OCI-LY1 (cell line): ENCODE measurements around the gene TIAL1.

Experiments used
- H2AFZ ChIP-seq: fragments of 200-600 bp; sonication (generic), shearing (Covaris generic); 2 replicates; pipeline ENCODE4 v1.6.0; 2014; ENCODE audit warnings: antibody characterized with exemption, mild to moderate bottlenecking, low read length
- H3F3A ChIP-seq: fragments of 200-600 bp; sonication (generic), shearing (Covaris generic); 2 replicates; pipeline ENCODE4 v1.6.0; 2014; ENCODE audit warnings: mild to moderate bottlenecking, antibody characterized with exemption, low read length, moderate library complexity; ENCODE audit not compliant: insufficient read depth
- H3K27ac ChIP-seq: fragments of 200-600 bp; sonication (generic); 2 replicates; pipeline ENCODE4 v1.5.1; 2014; ENCODE audit warnings: low read length, mixed run types, mild to moderate bottlenecking, low read depth; ENCODE audit not compliant: poor library complexity, severe bottlenecking
- H3K27me3 ChIP-seq: fragments of 200-600 bp; sonication (generic); 2 replicates; pipeline ENCODE4 v1.6.0; 2014; ENCODE audit warnings: antibody characterized with exemption, mild to moderate bottlenecking, low read length, moderate library complexity; ENCODE audit not compliant: insufficient read depth
- H3K36me3 ChIP-seq: fragments of 200-600 bp; sonication (generic); 2 replicates; pipeline ENCODE4 v1.6.1; 2014; ENCODE audit warnings: mild to moderate bottlenecking, antibody characterized with exemption, low read length, moderate library complexity, mixed read lengths; ENCODE audit not compliant: insufficient read depth
- H3K4me1 ChIP-seq: fragments of 200-600 bp; sonication (generic); 2 replicates; pipeline ENCODE4 v1.5.1; 2014; ENCODE audit warnings: mild to moderate bottlenecking, low read length, moderate library complexity; ENCODE audit not compliant: insufficient read depth, severe bottlenecking
- H3K4me2 ChIP-seq: fragments of 200-600 bp; sonication (generic), shearing (Covaris generic); 2 replicates; pipeline ENCODE4 v1.6.1; 2014; ENCODE audit warnings: low read length
- H3K4me3 ChIP-seq: fragments of 200-600 bp; sonication (generic); 2 replicates; pipeline ENCODE4 v1.5.1; 2014; ENCODE audit warnings: low read length, low read depth, mild to moderate bottlenecking, mixed read lengths; ENCODE audit not compliant: poor library complexity, severe bottlenecking
- H3K79me2 ChIP-seq: fragments of 200-600 bp; shearing (Covaris generic); 2 replicates; pipeline ENCODE4 v1.6.1; 2016; ENCODE audit warnings: mixed run types, low read length, mixed read lengths; ENCODE audit not compliant: insufficient read depth
- H3K9ac ChIP-seq: fragments of 200-600 bp; sonication (generic), shearing (Covaris generic); 2 replicates; pipeline ENCODE4 v1.6.1; 2014; ENCODE audit warnings: mild to moderate bottlenecking, low read length, mixed read lengths
- H3K9me2 ChIP-seq: fragments of 200-600 bp; sonication (generic), shearing (Covaris generic); 2 replicates; pipeline ENCODE4 v1.6.1; 2014; ENCODE audit warnings: low read depth, mild to moderate bottlenecking, low read length, mixed read lengths
- H3K9me3 ChIP-seq: fragments of 200-600 bp; shearing (Covaris generic); 2 replicates; pipeline ENCODE4 v1.6.1; 2014; ENCODE audit warnings: low read length, mixed read lengths
- H4K20me1 ChIP-seq: fragments of 200-600 bp; sonication (generic), shearing (Covaris generic); 2 replicates; pipeline ENCODE4 v1.6.0; 2016; ENCODE audit warnings: mild to moderate bottlenecking, low read length; ENCODE audit not compliant: insufficient read depth
- EZH2 ChIP-seq: fragments of 200-600 bp; sonication (generic), shearing (Covaris generic); IDR thresholded peaks from 2 replicates; pipeline ENCODE4 v1.8.0; 2017; ENCODE audit warnings: borderline replicate concordance, mixed run types, mild to moderate bottlenecking, antibody characterized with exemption, low read length, moderate library complexity, mixed read lengths
- TF ChIP-seq, protein P1 (sequence below): fragments of 200-600 bp; sonication (generic), shearing (Covaris generic); IDR thresholded peaks from 2 replicates; pipeline ENCODE4 v1.5.1; 2017; ENCODE audit warnings: mild to moderate bottlenecking, antibody characterized with exemption, low read length, moderate library complexity, mixed read lengths

TIAL1 gene

DNA sequence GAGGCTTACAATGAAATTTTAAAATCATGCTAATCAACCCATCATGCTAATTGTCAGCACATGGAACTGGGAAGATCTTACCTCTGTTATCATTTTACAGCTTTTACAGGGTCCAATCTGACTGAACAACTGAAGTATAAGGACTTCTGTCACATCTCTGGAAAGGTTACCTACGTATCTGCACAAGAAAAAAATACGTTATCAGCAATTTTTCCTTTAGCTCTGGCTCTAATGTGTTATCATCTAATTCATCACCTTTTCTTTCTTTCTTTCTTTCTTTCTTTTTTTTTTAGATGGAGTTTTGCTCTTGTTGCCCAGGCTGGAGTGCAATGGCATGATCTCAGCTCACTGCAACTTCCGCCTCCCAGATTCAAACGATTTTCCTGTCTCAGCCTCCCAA is 8.7 kb downstream of the TIAL1 start:
- Histone ChIP-seq H3F3A (no peaks in the 10 kb centered on the region; the same call in 1 of the 2 replicates), H3K27me3 (no peaks in the 10 kb centered on the region), H3K9ac (no peak overlapping the region), H3K27ac (no peak overlapping the region), H2AFZ (no peak overlapping the region), H3K4me2 (no peak overlapping the region), H3K4me1 (peaks cover 12% of the 10 kb centered on the region), H4K20me1 (0 out of 2 replicates have a peak, but pooled peaks cover 3% of the 10 kb centered on the region), H3K36me3 (peaks cover 73% of the 10 kb centered on the region), H3K9me2 (no peaks in the 10 kb centered on the region), H3K4me3 (no peak overlapping the region), H3K9me3 (no peaks in the 10 kb centered on the region), H3K79me2 (peaks cover 96% of the 10 kb centered on the region)
- TF ChIP-seq, protein P1, sequence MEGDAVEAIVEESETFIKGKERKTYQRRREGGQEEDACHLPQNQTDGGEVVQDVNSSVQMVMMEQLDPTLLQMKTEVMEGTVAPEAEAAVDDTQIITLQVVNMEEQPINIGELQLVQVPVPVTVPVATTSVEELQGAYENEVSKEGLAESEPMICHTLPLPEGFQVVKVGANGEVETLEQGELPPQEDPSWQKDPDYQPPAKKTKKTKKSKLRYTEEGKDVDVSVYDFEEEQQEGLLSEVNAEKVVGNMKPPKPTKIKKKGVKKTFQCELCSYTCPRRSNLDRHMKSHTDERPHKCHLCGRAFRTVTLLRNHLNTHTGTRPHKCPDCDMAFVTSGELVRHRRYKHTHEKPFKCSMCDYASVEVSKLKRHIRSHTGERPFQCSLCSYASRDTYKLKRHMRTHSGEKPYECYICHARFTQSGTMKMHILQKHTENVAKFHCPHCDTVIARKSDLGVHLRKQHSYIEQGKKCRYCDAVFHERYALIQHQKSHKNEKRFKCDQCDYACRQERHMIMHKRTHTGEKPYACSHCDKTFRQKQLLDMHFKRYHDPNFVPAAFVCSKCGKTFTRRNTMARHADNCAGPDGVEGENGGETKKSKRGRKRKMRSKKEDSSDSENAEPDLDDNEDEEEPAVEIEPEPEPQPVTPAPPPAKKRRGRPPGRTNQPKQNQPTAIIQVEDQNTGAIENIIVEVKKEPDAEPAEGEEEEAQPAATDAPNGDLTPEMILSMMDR: no peak
- TF ChIP-seq EZH2: no peak

DNA sequence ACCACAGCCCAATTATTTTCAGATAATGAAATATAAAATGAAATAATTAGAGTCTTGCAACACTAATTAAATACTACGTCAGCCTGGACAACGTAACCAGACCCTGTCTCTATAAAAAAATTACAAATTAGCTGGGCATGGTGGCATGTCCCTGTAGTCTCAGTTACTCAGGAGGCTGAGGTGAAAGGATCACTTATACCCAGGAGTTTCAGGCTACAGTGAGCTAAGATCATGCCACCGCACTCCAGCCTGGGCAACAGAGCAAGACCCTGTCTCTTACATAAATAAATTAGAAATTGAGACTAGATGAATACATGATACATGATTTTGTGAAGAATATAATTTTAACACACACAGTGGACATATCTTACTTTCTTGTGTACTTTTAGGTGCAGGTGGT is 18.4 kb downstream of the TIAL1 start:
- Histone ChIP-seq H2AFZ (no peak overlapping the region), H3K4me1 (no peaks in the 10 kb centered on the region), H3K27ac (no peak overlapping the region), H3K9me2 (no peaks in the 10 kb centered on the region), H3K9me3 (no peaks in the 10 kb centered on the region), H3K36me3 (peaks cover 95% of the 10 kb centered on the region), H3K9ac (no peak overlapping the region), H3K27me3 (no peaks in the 10 kb centered on the region), H4K20me1 (peaks cover 3% of the 10 kb centered on the region; the same call in 1 of the 2 replicates), H3K79me2 (peaks cover 13% of the 10 kb centered on the region), H3F3A (no peaks in the 10 kb centered on the region), H3K4me2 (no peak overlapping the region), H3K4me3 (no peak overlapping the region)
- no peak for TF ChIP-seq EZH2
- TF ChIP-seq, protein P1: no peak

DNA sequence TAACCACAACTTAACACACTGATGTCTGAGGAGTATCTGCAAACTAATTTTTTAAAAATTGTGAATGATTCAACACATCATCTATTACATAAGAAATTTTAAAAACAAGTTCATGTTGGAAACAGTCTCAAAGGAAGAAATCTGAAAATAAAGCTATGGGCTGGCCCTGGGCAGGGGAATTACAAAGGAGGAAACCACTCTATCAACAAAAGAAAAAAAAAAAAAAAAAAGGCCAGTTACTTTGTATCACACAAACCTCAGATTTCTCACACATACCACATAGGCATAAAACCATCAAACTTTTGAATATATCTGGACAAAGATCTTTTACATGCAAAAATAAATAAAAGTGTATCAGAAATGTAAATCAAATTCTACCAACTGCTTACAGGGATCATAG is 20.8 kb downstream of the TIAL1 start:
- Histone ChIP-seq H3K27ac (no peak overlapping the region), H2AFZ (no peak overlapping the region), H3K27me3 (no peaks in the 10 kb centered on the region), H3K79me2 (no peaks in the 10 kb centered on the region), H3K9ac (no peak overlapping the region), H3K4me2 (no peak overlapping the region), H4K20me1 (no peaks in the 10 kb centered on the region), H3K4me1 (no peaks in the 10 kb centered on the region), H3F3A (no peaks in the 10 kb centered on the region), H3K9me3 (no peaks in the 10 kb centered on the region), H3K4me3 (no peak overlapping the region), H3K9me2 (no peaks in the 10 kb centered on the region), H3K36me3 (peaks cover 87% of the 10 kb centered on the region)
- no peak for TF ChIP-seq EZH2
- TF ChIP-seq, protein P1: no peak
